ENCODE data around the gene TNNT2. TPM values are rescaled to one million over a fixed set of nuclear protein-coding genes. Genes with fewer than 3 reads are reported as not detected.

Gene TNNT2
- total and polyA plus RNA-seq, 2 of the 4 experiments (the other 2 are of a cell fraction), result 0.18 to 1.2 TPM

- no peak overlapping the region for H3K9ac ChIP-seq (ENCODE audit: low read depth, low read length)
- no peak overlapping the region for H2AFZ ChIP-seq (replicated peaks; ENCODE audit: low read length, poor library complexity)
- WGBS, 2 experiments (ENCODE audit: extremely low coverage in 2 of 2, insufficient read length in 1 of 2), result 20% methylated on average over 1 of the region's 8 CpGs; no CpG with 5 or more reads in 1 of the 2 experiments
- intact Hi-C loops (cut with micrococcal nuclease) (no loop called here), dilution Hi-C loops (cut with HindIII; ENCODE audit: low sequenced_read_pairs, unreplicated experiment) (no loop called here), in situ Hi-C loops (cut with MboI; ENCODE audit: low sequenced_read_pairs) (no loop called here)
- H3K79me1 ChIP-seq (ENCODE audit: low read depth in 1 of 2, low read length in 2 of 2), result no peaks in the 10 kb centered on the region
- H2AK9ac ChIP-seq (replicated peaks; ENCODE audit: low read depth, low read length, poor library complexity), result no peak overlapping the region
- ChIA-PET CTCF (no interaction called here), POLR2A (ENCODE audit: unreplicated experiment) (no interaction called here)
- DNase-seq (no peak), ATAC-seq (ENCODE audit: low read depth) (no peak)
- no peaks in the 10 kb centered on the region for H3K9me1 ChIP-seq (ENCODE audit: insufficient read depth, low read length)
- no peak overlapping the region for H3K14ac ChIP-seq (replicated peaks; ENCODE audit: low read depth, low read length)
- no peak overlapping the region for H3K4me3 ChIP-seq (ENCODE audit: insufficient read depth, low read depth, low read length)
- no peak overlapping the region for H3K56ac ChIP-seq (ENCODE audit: extremely low read depth, insufficient read depth, low read length)
- TF ChIP-seq CEBPB (IDR thresholded peaks at IDR 0.05; ENCODE audit: low read depth, low read length), result no peak
- no peak for TF ChIP-seq NFE2L2 (IDR thresholded peaks at IDR 0.05; ENCODE audit: low read depth, low read length)
- no peak for TF ChIP-seq RFX5 (IDR thresholded peaks at IDR 0.05; ENCODE audit: low read depth, low read length)
- no peak for TF ChIP-seq MXI1 (IDR thresholded peaks at IDR 0.05; ENCODE audit: borderline replicate concordance, low read depth, low read length)
- no peak overlapping the region for H3K18ac ChIP-seq (ENCODE audit: low read depth, low read length)
- no TSS peak for BruUV-seq (replicated peaks)
- H2BK5ac ChIP-seq (ENCODE audit: low read depth, low read length, poor library complexity, severe bottlenecking), result no peak overlapping the region
- H3K23ac ChIP-seq (ENCODE audit: low read depth, low read length), result no peak overlapping the region
- H3K27ac ChIP-seq (ENCODE audit: insufficient read depth, low read length), result no peak overlapping the region
- no peak overlapping the region for H2BK20ac ChIP-seq (ENCODE audit: low read depth, low read length)
- H3K4me2 ChIP-seq (ENCODE audit: low read depth, low read length), result no peak overlapping the region
- no peaks in the 10 kb centered on the region for H3K9me3 ChIP-seq (ENCODE audit: control insufficient read depth, insufficient read depth, low read length)
- H3K27me3 ChIP-seq (ENCODE audit: control insufficient read depth, insufficient read depth, low read length), result peaks cover 88% of the 10 kb centered on the region
- H2AK5ac ChIP-seq (ENCODE audit: low read depth, low read length), result no peak overlapping the region
- no peaks in the 10 kb centered on the region for H3K36me3 ChIP-seq (ENCODE audit: control insufficient read depth, insufficient read depth, low read length)
- H4K8ac ChIP-seq (ENCODE audit: low read depth in 2 of 2, low read length in 2 of 2), result no peak overlapping the region
- H3K4me1 ChIP-seq (ENCODE audit: control insufficient read depth, insufficient read depth, low read length), result no peaks in the 10 kb centered on the region
- H4K91ac ChIP-seq (ENCODE audit: insufficient read depth, low read depth, low read length), result no peak overlapping the region
- H2BK15ac ChIP-seq (ENCODE audit: low read depth, low read length), result no peak overlapping the region
- H4K5ac ChIP-seq (ENCODE audit: low read depth, low read length), result no peak overlapping the region
- no peak overlapping the region for H2BK120ac ChIP-seq (ENCODE audit: low read depth, low read length)
- H4K20me1 ChIP-seq (ENCODE audit: insufficient read depth, low read length), result no peaks in the 10 kb centered on the region
- no peak overlapping the region for H3K4ac ChIP-seq (ENCODE audit: low read depth, low read length)
Measured at GRCh38 chr1:201311356-201312011, 66.0 kb downstream of the TNNT2 start.

Data from IMR-90 (cell line).